DMS53 (cell line): ENCODE measurements around the gene AKT1.

Experiments used
- DNase-seq: peaks from one replicate; lab custom pipeline; 2025; lab: John Stamatoyannopoulos, UW

Gene AKT1

DNA sequence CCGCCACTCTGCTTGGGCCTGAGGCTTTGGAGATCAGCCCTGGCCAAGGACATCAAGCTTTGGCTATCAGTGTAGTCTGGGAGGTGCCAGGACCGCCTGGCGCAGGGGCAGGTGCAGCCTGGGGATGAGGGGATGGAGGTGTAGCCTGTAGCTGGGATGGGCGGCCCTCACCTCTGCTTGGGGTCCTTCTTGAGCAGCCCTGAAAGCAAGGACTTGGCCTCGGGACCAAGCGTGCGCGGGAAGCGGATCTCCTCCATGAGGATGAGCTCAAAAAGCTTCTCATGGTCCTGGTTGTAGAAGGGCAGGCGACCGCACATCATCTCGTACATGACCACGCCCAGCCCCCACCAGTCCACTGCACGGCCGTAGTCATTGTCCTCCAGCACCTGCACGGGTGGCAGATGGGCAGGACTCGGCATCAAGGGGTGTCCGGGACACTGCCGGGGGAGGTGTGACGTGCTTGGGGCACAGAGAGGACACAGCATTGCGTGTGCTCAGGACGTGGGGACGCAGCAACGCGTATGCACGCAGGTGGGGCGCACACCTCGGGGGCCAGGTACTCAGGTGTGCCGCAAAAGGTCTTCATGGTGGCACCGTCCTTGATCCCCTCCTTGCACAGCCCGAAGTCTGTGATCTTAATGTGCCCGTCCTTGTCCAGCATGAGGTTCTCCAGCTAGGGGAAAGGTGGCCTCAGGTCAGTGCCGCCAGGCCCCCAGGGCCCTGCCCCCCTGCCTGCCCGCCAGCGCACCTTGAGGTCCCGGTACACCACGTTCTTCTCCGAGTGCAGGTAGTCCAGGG is 22.6 kb downstream of the AKT1 start:
- DNase-seq: no peak

DNA sequence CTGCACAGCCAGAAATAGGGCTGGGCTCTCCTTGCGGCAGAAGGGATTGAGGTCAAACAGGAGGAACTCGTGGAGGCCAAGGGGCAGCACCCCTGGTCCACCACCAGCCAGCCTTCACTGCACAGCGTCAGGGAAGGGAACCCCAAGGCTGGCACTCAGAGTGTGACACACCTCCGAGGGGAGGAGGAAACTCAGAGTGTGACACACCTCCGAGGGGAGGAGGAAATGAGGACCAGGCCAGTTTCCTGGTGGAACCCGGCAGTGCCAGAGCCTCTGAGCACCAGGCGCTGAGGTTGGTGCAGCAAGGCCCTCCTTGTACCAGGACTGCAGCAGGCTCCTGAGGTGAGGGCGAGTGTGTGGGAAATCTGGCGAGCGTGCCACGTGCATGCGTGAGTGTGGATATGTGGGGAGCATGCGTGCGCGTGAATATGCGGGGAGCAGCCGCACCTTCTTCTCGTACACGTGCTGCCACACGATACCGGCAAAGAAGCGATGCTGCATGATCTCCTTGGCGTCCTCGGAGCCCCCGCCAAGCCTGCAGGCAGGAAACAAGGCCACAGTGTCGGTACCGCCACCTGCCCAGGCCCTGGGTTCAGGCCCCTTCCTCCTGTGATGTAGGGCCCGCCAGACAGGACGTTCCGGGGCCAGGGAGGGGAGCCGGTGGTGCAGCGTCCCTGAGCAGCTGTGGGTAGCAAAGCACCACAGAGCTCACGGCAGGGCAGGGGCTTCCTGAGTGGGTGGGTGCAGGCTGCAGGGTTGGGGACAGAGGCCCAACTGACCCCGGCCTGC is 23.4 kb downstream of the AKT1 start:
- DNase-seq: no peak

DNA sequence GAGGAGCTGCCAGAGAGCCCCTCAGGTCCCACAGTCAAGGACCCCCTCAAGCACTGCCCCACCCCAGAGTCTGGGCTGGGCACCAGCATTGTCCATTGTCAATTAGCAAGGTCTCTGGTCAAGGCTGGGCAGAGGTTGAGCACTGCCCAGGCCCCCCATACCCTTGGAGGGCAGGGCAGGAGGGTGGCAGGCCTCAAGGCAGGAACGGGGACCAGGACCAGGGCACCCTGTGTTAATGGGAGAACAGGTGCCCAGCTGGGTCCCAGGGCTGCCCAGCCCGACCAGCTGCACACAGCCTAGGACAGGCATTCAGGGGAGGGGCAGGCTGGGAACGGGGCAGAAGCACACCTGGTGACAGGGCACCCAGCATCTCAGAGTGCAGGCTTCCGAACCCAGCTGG is 24.2 kb downstream of the AKT1 start:
- DNase-seq: no peak

DNA sequence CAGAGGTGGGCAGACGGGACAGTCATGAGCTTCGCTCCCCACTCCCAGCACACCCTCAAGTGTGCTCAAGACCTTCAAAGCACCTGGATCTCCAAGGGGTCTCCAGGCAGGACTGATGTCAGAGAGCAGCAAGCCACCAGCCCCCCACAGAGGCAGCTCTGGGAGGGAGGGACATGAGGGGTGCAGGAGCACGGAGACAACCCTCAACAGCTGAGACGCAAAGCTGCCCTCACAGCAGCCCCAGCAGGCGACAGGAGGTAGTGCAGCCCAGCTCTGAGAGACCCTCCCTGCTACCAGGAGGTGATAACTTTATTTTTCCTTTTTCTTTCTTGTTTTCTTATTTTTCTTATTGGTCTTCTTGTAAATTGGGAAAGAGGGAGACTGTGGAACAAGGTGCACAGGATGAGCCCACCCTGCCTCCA is 24.7 kb downstream of the AKT1 start:
- DNase-seq: peak; percentile 23

- DNase-seq: no peak
Measured at GRCh38 chr14:104770072-104770579, 25.4 kb downstream of the AKT1 start.

GRCh38 chr14:104769324-104770071 is 26.1 kb downstream of the AKT1 start:
- no peak for DNase-seq

GRCh38 chr14:104768437-104769323 is 26.9 kb downstream of the AKT1 start:
- peak; percentile 80 for DNase-seq

- DNase-seq: no peak
Measured at GRCh38 chr14:104767634-104767918, 28.0 kb downstream of the AKT1 start.

- DNase-seq: no peak
Measured at GRCh38 chr14:104766863-104767633, 28.5 kb downstream of the AKT1 start.

- DNase-seq: no peak
Measured at GRCh38 chr14:104766256-104766862, 29.2 kb downstream of the AKT1 start.

GRCh38 chr14:104765517-104765916 is 30.0 kb downstream of the AKT1 start:
- DNase-seq: no peak

- DNase-seq: no peak
Measured at GRCh38 chr14:104758981-104759969, 36.3 kb downstream of the AKT1 start.

GRCh38 chr14:104757681-104758392 is 37.7 kb downstream of the AKT1 start:
- no peak for DNase-seq

DNA sequence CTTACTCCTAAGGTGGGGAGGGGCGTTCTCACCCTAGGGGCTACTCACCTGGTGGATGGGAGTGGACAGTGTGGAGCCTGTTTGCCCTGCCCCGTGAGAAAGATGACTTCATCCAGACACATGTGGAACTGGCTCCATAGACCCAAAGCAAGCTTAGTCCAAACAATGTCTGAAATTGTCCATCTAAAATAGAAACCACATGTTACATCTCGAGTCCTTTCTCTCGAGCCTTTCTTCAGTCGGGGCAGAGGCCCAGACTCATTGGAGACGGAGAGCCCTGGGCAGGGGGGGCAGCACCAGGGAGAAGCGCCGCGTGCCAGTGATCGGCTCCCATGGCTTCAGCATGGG is 38.3 kb downstream of the AKT1 start:
- no peak for DNase-seq

GRCh38 chr14:104756477-104757237 is 38.9 kb downstream of the AKT1 start:
- DNase-seq: no peak

DNA sequence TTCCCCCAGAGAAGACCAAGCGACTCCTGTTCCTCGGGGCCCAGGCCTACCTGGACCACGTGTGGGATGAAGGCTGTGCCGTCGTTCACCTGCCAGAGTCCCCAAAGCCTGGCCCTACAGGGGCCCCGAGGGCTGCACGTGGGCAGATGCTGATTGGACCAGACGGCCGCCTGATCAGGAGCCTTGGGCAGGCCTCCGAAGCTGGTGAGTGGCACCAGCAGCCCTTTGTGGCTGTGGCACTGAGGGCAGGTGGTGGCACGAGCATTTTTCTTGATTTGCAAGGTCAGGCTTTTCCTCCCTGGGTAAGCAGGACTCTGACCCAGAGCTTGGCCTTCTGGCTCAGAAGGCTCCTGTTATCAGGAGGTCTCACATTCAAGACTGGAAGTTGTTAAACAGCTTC is 39.9 kb downstream of the AKT1 start:
- DNase-seq: no peak

DNA sequence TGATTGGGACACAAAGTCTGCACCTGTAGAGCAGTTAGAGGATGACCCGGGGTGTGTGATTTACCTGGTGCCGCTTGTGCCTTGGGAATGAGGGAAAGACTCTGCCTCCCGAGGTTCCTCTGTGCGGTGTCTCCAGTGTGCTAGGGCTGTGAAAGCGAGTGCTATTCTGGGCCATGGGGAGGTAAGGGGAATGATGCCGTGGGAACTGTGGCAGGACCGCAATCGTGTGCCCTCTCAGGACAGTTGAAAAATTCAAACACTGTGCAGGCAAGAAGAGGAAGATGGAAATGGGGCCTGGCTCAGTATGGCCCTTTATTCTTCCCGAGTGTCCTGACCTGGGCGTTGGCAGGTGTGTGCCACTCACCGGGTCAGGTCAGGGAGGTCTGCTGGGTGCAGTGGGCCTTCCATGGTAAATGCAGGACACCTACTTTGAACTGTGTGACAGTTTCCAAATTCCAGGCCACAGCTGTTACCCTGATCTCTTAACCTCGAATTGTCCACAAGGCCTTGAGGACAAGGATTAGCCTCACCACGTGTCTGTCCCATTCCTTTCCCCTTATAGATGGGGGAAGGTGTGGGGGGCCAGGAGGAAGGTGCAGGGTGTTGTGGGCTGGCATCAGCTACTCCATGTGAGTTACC is 41.2 kb downstream of the AKT1 start:
- DNase-seq: no peak
